GM21390 (cell line): ENCODE measurements around the gene KLHDC2.
"Not testable (repeated sequence)": the region's sequence is repeated elsewhere in the genome, so short reads cannot be mapped to it uniquely, and the experiment has no call there.

Experiments
- ATAC-seq: cut with Tn5 transposase; IDR thresholded peaks from one replicate; pipeline ENCODE4 v1.9.1; 2021; ENCODE audit not compliant: unreplicated experiment

Gene KLHDC2

GRCh38 chr14:49778421-49778820, 10.5 kb downstream of the KLHDC2 start:
- no peak for ATAC-seq

- ATAC-seq, result not testable (repeated sequence)
Measured at GRCh38 chr14:49781040-49781439, 13.1 kb downstream of the KLHDC2 start.

GRCh38 chr14:49783394-49784014, 15.6 kb downstream of the KLHDC2 start:
- no peak for ATAC-seq

- no peak for ATAC-seq
Measured at GRCh38 chr14:49786315-49786714, 18.4 kb downstream of the KLHDC2 start.

- no peak for ATAC-seq
Measured at GRCh38 chr14:49792618-49793017, 24.7 kb downstream of the KLHDC2 start.

- no peak for ATAC-seq
Measured at GRCh38 chr14:49796025-49796424, 28.1 kb downstream of the KLHDC2 start.

GRCh38 chr14:49808780-49809179, 40.8 kb downstream of the KLHDC2 start:
- ATAC-seq, result no peak

GRCh38 chr14:49816118-49816517, 48.2 kb downstream of the KLHDC2 start:
- ATAC-seq, result not testable (repeated sequence)

- ATAC-seq, result no peak
Measured at GRCh38 chr14:49816844-49817243, 48.9 kb downstream of the KLHDC2 start.

- no peak for ATAC-seq
Measured at GRCh38 chr14:49820176-49820575, 52.2 kb downstream of the KLHDC2 start.

GRCh38 chr14:49828640-49829039, 60.7 kb downstream of the KLHDC2 start:
- ATAC-seq, result no peak
